H9 (cell line): ENCODE results near the gene RAB3IP. TPM values are rescaled to one million over a fixed set of nuclear protein-coding genes. Genes with fewer than 3 reads are reported as not detected.

Source experiments
- DNase-seq: peaks from one replicate; pipeline ENCODE4 v3.0.0-alpha.2; 2017
- H2AFZ ChIP-seq: one replicate; pipeline ENCODE4 v1.6.1; 2013; ENCODE audit warnings: mild to moderate bottlenecking, low read length, control low read depth, moderate library complexity
- H2AK5ac ChIP-seq: 2 replicates; pipeline ENCODE4 v1.6.1; 2013; ENCODE audit warnings: low read length, control low read depth, mixed read lengths; ENCODE audit not compliant: insufficient read length
- H2BK120ac ChIP-seq: one replicate; pipeline ENCODE4 v1.6.1; 2013; ENCODE audit warnings: low read depth, mild to moderate bottlenecking, low read length, control low read depth, inconsistent platforms; ENCODE audit not compliant: poor library complexity, severe bottlenecking
- H2BK12ac ChIP-seq: 2 replicates; pipeline ENCODE4 v1.6.1; 2013; ENCODE audit warnings: low read length, control low read depth, mixed read lengths, low read depth; ENCODE audit not compliant: insufficient read length
- H2BK15ac ChIP-seq: 2 replicates; pipeline ENCODE4 v1.6.1; 2013; ENCODE audit warnings: low read depth, low read length, control low read depth
- H2BK20ac ChIP-seq: one replicate; pipeline ENCODE4 v1.6.1; 2013; ENCODE audit warnings: low read depth, mild to moderate bottlenecking, low read length, control low read depth, inconsistent platforms; ENCODE audit not compliant: poor library complexity, severe bottlenecking
- H2BK5ac ChIP-seq: 2 replicates; pipeline ENCODE4 v1.6.1; 2013; ENCODE audit warnings: low read length, control low read depth, mixed read lengths; ENCODE audit not compliant: insufficient read length
- H3K14ac ChIP-seq: 2 replicates; pipeline ENCODE4 v1.6.1; 2013; ENCODE audit warnings: low read length, control low read depth; ENCODE audit not compliant: insufficient read depth
- H3K18ac ChIP-seq: 2 replicates; pipeline ENCODE4 v1.6.1; 2013; ENCODE audit warnings: low read depth, mild to moderate bottlenecking, mixed read lengths, low read length, control low read depth; ENCODE audit not compliant: insufficient read length
- H3K23ac ChIP-seq: 2 replicates; pipeline ENCODE4 v1.6.1; 2013; ENCODE audit warnings: low read length, control low read depth, mixed read lengths, low read depth; ENCODE audit not compliant: insufficient read length
- H3K23me2 ChIP-seq: 2 replicates; pipeline ENCODE4 v1.6.1; 2013; ENCODE audit warnings: low read depth, mild to moderate bottlenecking, mixed read lengths, low read length, control low read depth; ENCODE audit not compliant: insufficient read length, poor library complexity, severe bottlenecking
- H3K27ac ChIP-seq: 2 replicates; pipeline ENCODE4 v1.5.1; 2013; ENCODE audit warnings: low read length, control low read depth, mixed read lengths, low read depth; ENCODE audit not compliant: insufficient read length
- H3K27me3 ChIP-seq: 2 replicates; pipeline ENCODE4 v1.6.1; 2013; ENCODE audit warnings: low read length, control low read depth, inconsistent platforms; ENCODE audit not compliant: insufficient read depth
- H3K4ac ChIP-seq: 2 replicates; pipeline ENCODE4 v1.6.1; 2013; ENCODE audit warnings: low read depth, mild to moderate bottlenecking, control low read depth, inconsistent platforms, low read length, moderate library complexity
- H3K4me1 ChIP-seq: 2 replicates; pipeline ENCODE4 v1.6.1; 2013; ENCODE audit warnings: low read length, control low read depth, inconsistent platforms; ENCODE audit not compliant: insufficient read depth
- H3K4me2 ChIP-seq: 2 replicates; pipeline ENCODE4 v1.6.1; 2013; ENCODE audit warnings: low read length, control low read depth, mixed read lengths; ENCODE audit not compliant: insufficient read length, insufficient read depth
- H3K56ac ChIP-seq: 2 replicates; pipeline ENCODE4 v1.6.1; 2013; ENCODE audit warnings: low read depth, mild to moderate bottlenecking, mixed read lengths, low read length, control low read depth; ENCODE audit not compliant: insufficient read length
- H3K79me1 ChIP-seq: 2 replicates; pipeline ENCODE4 v1.6.1; 2013; ENCODE audit warnings: low read depth, mild to moderate bottlenecking, moderate library complexity, low read length, control low read depth, inconsistent platforms; ENCODE audit not compliant: insufficient read depth, poor library complexity, severe bottlenecking
- H3K79me2 ChIP-seq: 2 replicates; pipeline ENCODE4 v1.6.1; 2013; ENCODE audit warnings: low read length, control low read depth, inconsistent platforms; ENCODE audit not compliant: insufficient read depth
- H3K9ac ChIP-seq: 2 replicates; pipeline ENCODE4 v1.6.1; 2013; ENCODE audit warnings: low read length, control low read depth, mixed read lengths; ENCODE audit not compliant: insufficient read length; ENCODE audit errors: extremely low read depth
- H3K9me3 ChIP-seq: one replicate; pipeline ENCODE4 v1.6.1; 2013; ENCODE audit warnings: low read depth, low read length, inconsistent platforms; ENCODE audit not compliant: control insufficient read depth
- H3T11ph ChIP-seq: one replicate; pipeline ENCODE4 v1.6.1; 2013; ENCODE audit warnings: mild to moderate bottlenecking, low read length, control low read depth, inconsistent platforms
- H4K20me1 ChIP-seq: one replicate; pipeline ENCODE4 v1.6.1; 2013; ENCODE audit not compliant: control insufficient read depth, insufficient read length, insufficient read depth
- H4K5ac ChIP-seq: 2 replicates; pipeline ENCODE4 v1.6.1; 2013; ENCODE audit warnings: low read depth, mild to moderate bottlenecking, mixed read lengths, low read length, control low read depth; ENCODE audit not compliant: insufficient read length
- H4K8ac ChIP-seq: replicated peaks from 2 replicates; pipeline ENCODE4 v1.6.1; 2013; ENCODE audit warnings: low read length, control low read depth, mixed read lengths, low read depth; ENCODE audit not compliant: insufficient read length
- H4K91ac ChIP-seq: 2 replicates; pipeline ENCODE4 v1.6.1; 2013; ENCODE audit warnings: low read depth, mild to moderate bottlenecking, moderate library complexity, mixed read lengths, low read length, control low read depth; ENCODE audit not compliant: insufficient read length
- H3K27ac Mint-ChIP-seq, 3 experiments: 2 replicates in 2 of 3; 3 replicates in 1 of 3; pipeline ENCODE4 v1.8.0; 2020 to 2021; ENCODE audit warnings: mixed read lengths in 3 of 3, mild to moderate bottlenecking in 1 of 3, moderate library complexity in 1 of 3
- H3K27me3 Mint-ChIP-seq: 2 replicates; pipeline ENCODE4 v1.8.0; 2021; ENCODE audit warnings: low read depth, mild to moderate bottlenecking, moderate library complexity, mixed read lengths
- H3K36me3 Mint-ChIP-seq, 3 experiments: 2 replicates in 2 of 3; 3 replicates in 1 of 3; pipeline ENCODE4 v1.8.0; 2020 to 2021; ENCODE audit warnings: low read depth in 3 of 3, mixed read lengths in 3 of 3; ENCODE audit not compliant: insufficient read depth in 1 of 3
- H3K4me1 Mint-ChIP-seq, 2 experiments: 2 replicates each; pipeline ENCODE4 v1.8.0; 2020; ENCODE audit warnings: mixed read lengths in 2 of 2
- H3K4me3 Mint-ChIP-seq, 2 experiments: 2 replicates in 1 of 2; 3 replicates in 1 of 2; pipeline ENCODE4 v1.8.0; 2020 to 2021; ENCODE audit warnings: mild to moderate bottlenecking in 2 of 2, mixed read lengths in 2 of 2, moderate library complexity in 1 of 2
- H3K9me3 Mint-ChIP-seq, 2 experiments: 2 replicates in 1 of 2; 3 replicates in 1 of 2; pipeline ENCODE4 v1.8.0; 2020; ENCODE audit warnings: mild to moderate bottlenecking in 2 of 2, mixed read lengths in 2 of 2, moderate library complexity in 1 of 2
- CTCF ChIP-seq: fragments of 200-600 bp; sonication (generic); conservative IDR thresholded peaks from 3 replicates; pipeline ENCODE4 v1.8.0; 2021; ENCODE audit warnings: antibody characterized with exemption, mild to moderate bottlenecking
- WGBS: extraction: QIAGEN DNeasy Blood & Tissue Kit; methylation state at CpG from one replicate; pipeline ENCODE4 v1.1.7; 2013; ENCODE audit warnings: missing lambda C conversion rate, low lambda C conversion rate, mixed read lengths; ENCODE audit not compliant: insufficient read length; ENCODE audit errors: extremely low coverage; 5-methylcytosine and 5-hydroxymethylcytosine counted together
- total RNA-seq: library from RNA; stranded (reverse); gene quantifications from 2 replicates; pipeline ENCODE4 v1.2.1, GENCODE V29; 2021

The RAB3IP gene
- total RNA-seq, 1 experiment from 2014 or later: 45.5 TPM

- Mint-ChIP-seq H3K36me3 (no peaks in the 10 kb centered on the region), H3K4me3 (no peak overlapping the region), H3K4me1 (peaks cover 6 to 9% of the 10 kb centered on the region in 2 experiments), H3K27me3 (no peaks in the 10 kb centered on the region), H3K9me3 (no peaks in the 10 kb centered on the region), H3K27ac (no peak overlapping the region)
- Histone ChIP-seq H3K27me3 (no peaks in the 10 kb centered on the region), H4K91ac (no peak overlapping the region), H3K23me2 (no peaks in the 10 kb centered on the region), H2BK15ac (no peak overlapping the region), H4K20me1 (no peaks in the 10 kb centered on the region), H4K5ac (no peak overlapping the region), H3K9me3 (no peaks in the 10 kb centered on the region), H4K8ac (no peak overlapping the region), H3K9ac (no peak overlapping the region), H2BK20ac (no peak overlapping the region), H3K79me1 (no peaks in the 10 kb centered on the region), H3K4ac (no peak overlapping the region), H2AK5ac (no peak overlapping the region), H2BK120ac (no peak overlapping the region), H3K79me2 (no peaks in the 10 kb centered on the region), H2AFZ (no peak overlapping the region), H2BK5ac (no peak overlapping the region), H3K4me1 (no peaks in the 10 kb centered on the region), H3K4me2 (no peak overlapping the region), H3K27ac (no peak overlapping the region), H2BK12ac (no peak overlapping the region), H3T11ph (no peak overlapping the region), H3K56ac (no peak overlapping the region), H3K18ac (no peak overlapping the region), H3K14ac (no peak overlapping the region), H3K23ac (no peak overlapping the region)
- no CpG with 5 or more reads among the region's 2 CpGs for WGBS
- TF ChIP-seq CTCF: no peak
- DNase-seq: no peak
Measured at GRCh38 chr12:69698054-69698453, 40.6 kb upstream of the RAB3IP start.
